ENCODE results near the gene TCF12.

TCF12 gene

DNA sequence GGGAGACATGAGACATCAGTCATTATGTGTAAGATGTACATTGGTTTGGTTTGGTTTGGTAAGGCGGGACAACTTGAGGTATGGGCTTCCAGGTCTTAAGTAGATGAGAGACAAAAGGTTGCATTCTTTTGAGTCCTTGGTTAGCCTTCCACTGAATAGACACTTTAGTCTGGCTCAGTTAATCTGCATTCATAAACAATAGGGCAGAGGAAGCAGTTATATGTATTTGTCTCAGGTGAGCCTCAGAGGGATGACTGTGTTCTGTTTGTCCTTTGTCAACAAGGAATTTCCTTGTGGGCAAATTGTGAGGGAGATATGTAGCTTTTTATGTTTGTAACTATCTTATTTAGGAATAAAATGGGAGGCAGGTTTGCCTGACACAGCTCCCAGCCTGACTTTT lies 50.4 kb downstream of the TCF12 start:
- peaks cover 4% of the 10 kb centered on the region for H3K36me3 Mint-ChIP-seq (ENCODE audit: low read depth)
- H3K4me3 Mint-ChIP-seq, result no peak overlapping the region
- ATAC-seq (no peak), DNase-seq (no peak)
- no peaks in the 10 kb centered on the region for H3K9me3 Mint-ChIP-seq
- H3K27ac Mint-ChIP-seq, result no peak overlapping the region
- H3K4me1 Mint-ChIP-seq, result peaks cover 63% of the 10 kb centered on the region
- H3K27me3 Mint-ChIP-seq, result no peaks in the 10 kb centered on the region

GRCh38 chr15:56969265-56969895 lies 50.9 kb downstream of the TCF12 start:
- Mint-ChIP-seq H3K36me3 (ENCODE audit: low read depth) (peaks cover 4% of the 10 kb centered on the region), H3K27me3 (no peaks in the 10 kb centered on the region), H3K4me1 (peaks cover 61% of the 10 kb centered on the region), H3K4me3 (no peak overlapping the region), H3K9me3 (no peaks in the 10 kb centered on the region), H3K27ac (no peak overlapping the region)
- DNase-seq, result no peak
- no peak for ATAC-seq

GRCh38 chr15:56971571-56971970 lies 53.1 kb downstream of the TCF12 start:
- H3K36me3 Mint-ChIP-seq (ENCODE audit: low read depth), result peaks cover 7% of the 10 kb centered on the region
- H3K27ac Mint-ChIP-seq, result no peak overlapping the region
- DNase-seq, result no peak
- no peaks in the 10 kb centered on the region for H3K9me3 Mint-ChIP-seq
- no peak overlapping the region for H3K4me3 Mint-ChIP-seq
- no peak for ATAC-seq
- peaks cover 53% of the 10 kb centered on the region for H3K4me1 Mint-ChIP-seq
- H3K27me3 Mint-ChIP-seq, result no peaks in the 10 kb centered on the region

- no peak for ATAC-seq
- DNase-seq, result no peak
- Mint-ChIP-seq H3K4me3 (no peak overlapping the region), H3K27ac (no peak overlapping the region), H3K36me3 (ENCODE audit: low read depth) (peaks cover 8% of the 10 kb centered on the region), H3K9me3 (no peaks in the 10 kb centered on the region), H3K4me1 (peaks cover 53% of the 10 kb centered on the region), H3K27me3 (no peaks in the 10 kb centered on the region)
These were observed 53.6 kb downstream of the TCF12 start for GRCh38 chr15:56972016-56972415.

GRCh38 chr15:56972426-56972825 lies 54.0 kb downstream of the TCF12 start:
- no peak overlapping the region for H3K27ac Mint-ChIP-seq

GRCh38 chr15:56973463-56973862 lies 55.0 kb downstream of the TCF12 start:
- Mint-ChIP-seq H3K4me1 (peaks cover 43% of the 10 kb centered on the region), H3K27ac (no peak overlapping the region), H3K9me3 (no peaks in the 10 kb centered on the region), H3K4me3 (no peak overlapping the region), H3K27me3 (no peaks in the 10 kb centered on the region), H3K36me3 (ENCODE audit: low read depth) (peaks cover 8% of the 10 kb centered on the region)
- DNase-seq (no peak), ATAC-seq (no peak)

More at GRCh38 chr15:56972426-56972825, 54.0 kb downstream of the TCF12 start:
- no peak overlapping the region for H3K4me3 Mint-ChIP-seq
- H3K9me3 Mint-ChIP-seq, result no peaks in the 10 kb centered on the region
- no peaks in the 10 kb centered on the region for H3K27me3 Mint-ChIP-seq
- H3K4me1 Mint-ChIP-seq, result peaks cover 49% of the 10 kb centered on the region
- DNase-seq (no peak), ATAC-seq (no peak)
- H3K36me3 Mint-ChIP-seq (ENCODE audit: low read depth), result peaks cover 8% of the 10 kb centered on the region

DNA sequence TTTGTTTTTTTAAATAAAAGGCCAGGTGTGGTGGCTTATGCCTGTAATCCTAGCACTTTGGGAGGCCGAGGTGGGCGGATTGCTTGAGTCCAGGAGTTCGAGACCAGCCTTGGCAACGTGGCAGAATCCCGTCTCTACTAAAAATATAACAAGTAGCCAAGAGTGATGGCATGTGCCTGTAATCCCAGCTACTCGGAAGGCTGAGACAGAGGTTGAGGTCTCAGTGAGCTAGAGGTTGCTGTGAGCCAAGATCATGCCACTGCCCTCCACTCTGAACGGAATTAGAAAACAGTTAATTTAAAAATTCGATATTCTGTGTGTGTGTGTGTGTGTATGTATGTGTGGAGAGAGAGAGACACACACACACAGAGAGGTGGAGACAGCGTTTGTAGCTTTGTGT lies 58.8 kb downstream of the TCF12 start:
- Mint-ChIP-seq H3K9me3 (no peaks in the 10 kb centered on the region), H3K36me3 (ENCODE audit: low read depth) (peaks cover 4% of the 10 kb centered on the region), H3K27ac (no peak overlapping the region), H3K4me3 (no peak overlapping the region), H3K4me1 (peaks cover 40% of the 10 kb centered on the region), H3K27me3 (no peaks in the 10 kb centered on the region)
- no peak for ATAC-seq
- DNase-seq, result no peak

- no peaks in the 10 kb centered on the region for H3K9me3 Mint-ChIP-seq
- no peak overlapping the region for H3K4me3 Mint-ChIP-seq
- H3K27ac Mint-ChIP-seq, result no peak overlapping the region
- ATAC-seq (no peak), DNase-seq (no peak)
- no peaks in the 10 kb centered on the region for H3K27me3 Mint-ChIP-seq
- peaks cover 27% of the 10 kb centered on the region for H3K4me1 Mint-ChIP-seq
- H3K36me3 Mint-ChIP-seq (ENCODE audit: low read depth), result peaks cover 4% of the 10 kb centered on the region
These were observed 60.6 kb downstream of the TCF12 start for GRCh38 chr15:56978898-56979662.

GRCh38 chr15:56980473-56980872 lies 62.0 kb downstream of the TCF12 start:
- peaks cover 4% of the 10 kb centered on the region for H3K36me3 Mint-ChIP-seq (ENCODE audit: low read depth)
- H3K4me3 Mint-ChIP-seq, result no peak overlapping the region
- H3K9me3 Mint-ChIP-seq, result no peaks in the 10 kb centered on the region
- no peak for ATAC-seq
- H3K27ac Mint-ChIP-seq, result no peak overlapping the region
- no peaks in the 10 kb centered on the region for H3K27me3 Mint-ChIP-seq
- peaks cover 38% of the 10 kb centered on the region for H3K4me1 Mint-ChIP-seq
- DNase-seq, result no peak

- Mint-ChIP-seq H3K4me3 (no peak overlapping the region), H3K27ac (no peak overlapping the region), H3K27me3 (no peaks in the 10 kb centered on the region), H3K9me3 (no peaks in the 10 kb centered on the region), H3K36me3 (ENCODE audit: low read depth) (peaks cover 3% of the 10 kb centered on the region), H3K4me1 (peaks cover 43% of the 10 kb centered on the region)
- DNase-seq, result no peak
- ATAC-seq, result no peak
These were observed 62.7 kb downstream of the TCF12 start for GRCh38 chr15:56981160-56981559.

- ATAC-seq (no peak), DNase-seq (no peak)
- Mint-ChIP-seq H3K4me1 (peaks cover 56% of the 10 kb centered on the region), H3K27ac (no peak overlapping the region), H3K4me3 (no peak overlapping the region), H3K9me3 (no peaks in the 10 kb centered on the region), H3K36me3 (ENCODE audit: low read depth) (no peaks in the 10 kb centered on the region), H3K27me3 (no peaks in the 10 kb centered on the region)
These were observed 64.5 kb downstream of the TCF12 start for GRCh38 chr15:56982987-56983386.

- H3K27ac Mint-ChIP-seq, result no peak overlapping the region
- H3K9me3 Mint-ChIP-seq, result no peaks in the 10 kb centered on the region
- no peaks in the 10 kb centered on the region for H3K36me3 Mint-ChIP-seq (ENCODE audit: low read depth)
- peaks cover 68% of the 10 kb centered on the region for H3K4me1 Mint-ChIP-seq
- DNase-seq (no peak), ATAC-seq (no peak)
- no peaks in the 10 kb centered on the region for H3K27me3 Mint-ChIP-seq
- H3K4me3 Mint-ChIP-seq, result no peak overlapping the region
These were observed 66.4 kb downstream of the TCF12 start for GRCh38 chr15:56984681-56985481.

- Mint-ChIP-seq H3K4me3 (no peak overlapping the region), H3K27ac (peak overlapping the region; percentile 39), H3K27me3 (no peaks in the 10 kb centered on the region), H3K9me3 (no peaks in the 10 kb centered on the region), H3K36me3 (ENCODE audit: low read depth) (no peaks in the 10 kb centered on the region), H3K4me1 (peaks cover 67% of the 10 kb centered on the region)
- ATAC-seq (no peak), DNase-seq (no peak)
These were observed 67.4 kb downstream of the TCF12 start for GRCh38 chr15:56985856-56986255.

DNA sequence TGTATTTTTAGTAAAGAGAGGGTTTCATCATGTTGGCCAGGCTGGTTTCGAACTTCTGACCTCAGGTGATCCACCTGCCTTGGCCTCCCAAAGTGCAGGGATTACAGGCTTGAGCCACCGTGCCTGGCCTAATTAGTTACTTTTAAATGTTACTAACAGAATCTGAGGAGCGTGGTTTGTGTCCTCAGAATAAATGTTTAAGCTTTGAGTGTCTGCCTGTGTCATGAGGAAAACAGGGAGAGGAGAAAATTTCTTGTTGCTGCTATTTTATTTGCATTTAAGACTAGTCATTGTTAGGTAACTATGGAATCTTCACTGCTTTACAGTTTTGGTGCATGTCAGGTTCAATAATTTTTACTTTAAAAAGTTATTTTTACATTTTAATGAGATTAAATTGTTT lies 68.8 kb downstream of the TCF12 start:
- no peak overlapping the region for H3K27ac Mint-ChIP-seq
- DNase-seq (no peak), ATAC-seq (no peak)
- no peaks in the 10 kb centered on the region for H3K36me3 Mint-ChIP-seq (ENCODE audit: low read depth)
- H3K27me3 Mint-ChIP-seq, result no peaks in the 10 kb centered on the region
- peaks cover 56% of the 10 kb centered on the region for H3K4me1 Mint-ChIP-seq
- H3K4me3 Mint-ChIP-seq, result no peak overlapping the region
- H3K9me3 Mint-ChIP-seq, result no peaks in the 10 kb centered on the region

GRCh38 chr15:56988219-56988618 lies 69.8 kb downstream of the TCF12 start:
- H3K27me3 Mint-ChIP-seq, result no peaks in the 10 kb centered on the region
- H3K9me3 Mint-ChIP-seq, result no peaks in the 10 kb centered on the region
- no peak overlapping the region for H3K27ac Mint-ChIP-seq
- no peak for DNase-seq
- peaks cover 6% of the 10 kb centered on the region for H3K36me3 Mint-ChIP-seq (ENCODE audit: low read depth)
- no peak for ATAC-seq
- H3K4me3 Mint-ChIP-seq, result no peak overlapping the region
- H3K4me1 Mint-ChIP-seq, result peaks cover 50% of the 10 kb centered on the region

All from activated naive CD8-positive, alpha-beta T cell treated with anti-CD3 and anti-CD28 coated beads, Interleukin-2, amount 50 U/mL, for 24 hours (primary cell).